GM18498 (cell line): ENCODE data around the gene RCSD1.
"Not testable (repeated sequence)": the region's sequence is repeated elsewhere in the genome, so short reads cannot be mapped to it uniquely, and the experiment has no call there.

ENCODE experiments used
- ATAC-seq: cut with Tn5 transposase; IDR thresholded peaks from one replicate; pipeline ENCODE4 v1.9.1; 2021; ENCODE audit warnings: mild to moderate bottlenecking, moderate library complexity; ENCODE audit not compliant: unreplicated experiment

The RCSD1 gene

DNA sequence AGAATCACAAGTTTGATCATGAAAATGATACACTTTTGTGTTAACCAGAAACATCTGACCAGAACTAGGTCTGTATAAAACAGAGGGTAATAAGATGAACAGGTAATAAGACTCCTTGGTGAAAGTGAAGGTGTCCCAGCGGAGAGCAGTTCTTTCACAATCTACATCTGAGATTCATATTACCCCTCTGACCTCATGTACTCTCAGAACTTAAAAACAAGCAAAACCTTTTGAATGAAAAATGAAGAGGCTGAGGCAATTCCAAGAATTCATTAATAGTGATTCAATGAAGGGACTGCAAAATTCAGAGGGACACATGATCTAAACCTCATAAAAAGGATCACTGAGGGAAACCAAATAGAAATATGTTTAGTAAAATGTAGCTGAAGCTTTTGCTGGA is 80.8 kb downstream of the RCSD1 start:
- ATAC-seq: no peak

DNA sequence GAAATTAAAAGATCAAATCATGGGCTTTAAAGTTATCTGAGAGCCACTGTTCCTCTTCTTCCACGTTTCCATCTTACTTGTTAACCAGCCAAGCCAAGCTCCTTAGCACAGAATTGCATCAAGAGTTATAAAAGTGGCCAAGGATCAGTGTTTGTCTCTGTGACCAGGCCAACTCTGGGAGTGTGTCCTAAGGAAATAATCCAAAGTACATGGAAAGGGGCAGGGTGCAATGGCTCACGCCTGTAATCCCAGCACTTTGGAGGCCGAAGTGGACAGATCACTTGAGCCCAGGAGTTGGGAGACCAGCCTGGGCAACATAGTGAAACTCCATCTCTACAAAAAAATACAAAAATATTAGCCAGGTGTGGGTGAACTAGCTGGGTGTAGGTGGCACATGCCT is 81.8 kb downstream of the RCSD1 start:
- no peak for ATAC-seq

DNA sequence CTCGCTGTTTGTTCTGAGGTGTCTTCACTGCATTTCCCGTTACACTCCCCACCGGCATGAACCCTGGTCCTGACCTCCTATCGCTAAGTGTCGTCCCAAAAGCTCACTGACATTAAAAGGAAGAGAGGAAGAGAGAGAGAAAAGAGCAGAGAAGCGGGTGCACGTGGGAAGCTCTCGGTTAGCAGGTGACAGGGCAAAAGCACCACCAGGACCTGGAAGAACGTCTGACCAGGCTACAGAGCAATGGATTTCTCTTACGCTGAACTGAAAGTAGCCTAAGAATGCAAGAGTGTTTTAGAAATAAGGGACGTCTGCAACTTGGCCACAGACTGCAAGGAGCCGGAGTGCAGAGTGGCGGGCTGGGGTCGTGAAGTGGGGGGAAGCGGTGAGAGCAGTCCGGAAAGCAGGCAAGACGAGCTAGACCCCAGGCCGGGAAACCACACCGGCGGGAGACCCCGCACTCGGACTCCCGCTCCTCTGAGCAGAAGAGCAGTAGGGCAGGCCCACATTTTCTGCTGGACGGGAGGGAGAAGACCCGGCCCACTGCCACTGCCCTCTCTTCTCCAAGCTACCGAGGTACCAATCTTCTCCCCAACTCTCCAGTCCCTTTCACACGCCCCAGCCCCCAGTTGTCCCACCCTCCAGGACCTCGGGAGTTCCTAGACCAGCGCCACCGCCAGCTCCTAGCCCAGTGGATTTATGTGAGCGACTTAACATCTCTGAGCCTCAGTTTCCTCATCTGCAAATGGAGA is 83.5 kb downstream of the RCSD1 start:
- no peak for ATAC-seq

DNA sequence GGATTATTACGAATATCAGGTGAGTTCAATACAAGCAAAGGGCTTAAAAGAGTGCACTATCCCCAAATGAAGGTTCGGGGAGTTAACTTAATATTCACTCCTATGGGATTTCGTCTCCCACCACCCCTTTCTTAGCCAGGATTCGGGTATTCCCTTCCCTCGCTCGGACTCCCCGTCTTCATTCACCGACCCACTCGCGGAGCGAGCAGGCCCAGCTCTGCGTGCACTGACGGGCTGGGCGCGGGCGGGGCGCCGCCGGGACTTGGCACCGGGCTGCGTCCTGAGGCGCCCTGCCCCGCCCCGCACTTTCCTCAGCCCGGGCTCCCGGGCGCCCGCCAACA is 84.0 kb downstream of the RCSD1 start:
- no peak for ATAC-seq

DNA sequence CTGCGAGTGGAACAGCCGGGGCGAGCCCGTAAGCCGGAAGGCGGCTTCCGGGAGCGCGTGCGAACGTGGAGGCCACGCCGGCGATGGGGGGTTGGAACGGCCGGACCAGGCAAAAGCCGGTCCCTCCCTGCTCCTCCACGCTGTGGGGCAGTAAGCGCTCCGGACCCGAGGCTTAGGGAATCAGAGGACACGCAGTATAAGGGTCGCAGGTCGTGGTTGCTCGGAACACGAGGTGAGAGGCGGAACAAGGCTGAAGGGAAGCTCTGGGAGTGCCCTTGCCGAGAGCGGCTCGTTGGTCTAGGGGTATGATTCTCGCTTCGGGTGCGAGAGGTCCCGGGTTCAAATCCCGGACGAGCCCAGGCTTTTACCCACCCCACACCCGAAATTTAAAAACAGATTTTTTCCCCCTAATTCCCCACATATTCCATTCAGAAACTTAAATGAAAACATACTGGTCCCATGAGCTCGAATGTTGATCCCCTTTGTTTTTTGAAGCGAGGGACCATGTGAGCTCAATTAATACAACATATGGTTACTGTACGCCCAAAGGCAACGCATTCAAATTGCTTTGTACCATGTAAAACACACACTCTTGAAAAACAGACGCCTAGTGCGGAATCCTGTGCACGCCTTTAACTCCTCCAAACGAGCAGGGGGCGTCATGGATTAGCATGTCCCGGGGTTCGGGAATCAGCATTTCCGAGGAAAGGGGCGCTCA is 84.6 kb downstream of the RCSD1 start:
- ATAC-seq: peak; percentile 63

DNA sequence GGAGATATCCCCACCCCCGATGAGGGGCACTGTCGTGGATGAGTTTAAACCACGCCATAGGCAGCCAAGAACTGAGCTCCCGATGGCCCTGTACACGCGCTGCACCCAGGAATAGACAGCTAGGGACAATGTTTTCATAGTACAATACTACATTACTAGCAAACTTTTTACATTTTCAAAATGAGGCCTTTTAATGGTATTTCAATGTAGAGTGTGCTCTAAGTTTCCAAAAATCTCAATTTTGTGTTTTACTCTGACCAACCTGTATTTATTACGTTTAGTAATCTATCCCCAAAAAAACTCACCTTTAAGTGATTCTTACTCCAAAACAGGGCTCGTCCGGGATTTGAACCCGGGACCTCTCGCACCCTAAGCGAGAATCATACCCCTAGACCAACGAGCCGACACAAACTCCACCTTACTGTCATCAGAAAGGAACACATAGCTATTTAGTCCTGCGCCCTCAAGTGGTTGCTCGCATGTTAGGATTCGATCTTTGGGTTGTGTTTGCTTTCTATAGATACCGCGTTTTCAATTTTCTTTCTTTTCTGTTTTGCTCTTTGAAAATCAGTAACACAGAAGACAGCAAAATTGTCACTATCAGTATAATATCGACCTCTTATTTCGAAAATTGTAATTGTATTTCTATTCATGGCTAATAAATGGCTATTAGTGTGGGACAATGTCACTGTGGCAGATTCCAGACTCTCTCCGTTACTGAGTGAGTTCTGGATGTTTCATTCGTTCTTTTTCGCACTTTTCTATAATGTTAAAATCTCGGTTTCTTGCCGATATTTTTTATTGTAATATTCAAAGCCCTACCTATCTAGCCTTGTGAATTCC is 85.3 kb downstream of the RCSD1 start:
- peak; percentile 48 for ATAC-seq

DNA sequence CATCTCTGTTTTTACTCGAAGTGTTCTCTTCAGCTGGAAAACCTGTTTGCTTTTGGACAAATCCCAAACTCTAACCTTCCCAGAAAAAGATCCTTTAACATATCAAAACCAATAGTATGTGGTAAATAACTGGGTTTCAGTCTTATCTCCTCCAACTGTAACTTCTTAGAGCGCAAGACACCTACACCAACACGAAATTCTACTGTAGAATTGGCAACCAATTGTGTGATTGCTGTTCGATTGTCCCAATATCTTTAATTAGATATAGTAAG is 85.9 kb downstream of the RCSD1 start:
- no peak for ATAC-seq

DNA sequence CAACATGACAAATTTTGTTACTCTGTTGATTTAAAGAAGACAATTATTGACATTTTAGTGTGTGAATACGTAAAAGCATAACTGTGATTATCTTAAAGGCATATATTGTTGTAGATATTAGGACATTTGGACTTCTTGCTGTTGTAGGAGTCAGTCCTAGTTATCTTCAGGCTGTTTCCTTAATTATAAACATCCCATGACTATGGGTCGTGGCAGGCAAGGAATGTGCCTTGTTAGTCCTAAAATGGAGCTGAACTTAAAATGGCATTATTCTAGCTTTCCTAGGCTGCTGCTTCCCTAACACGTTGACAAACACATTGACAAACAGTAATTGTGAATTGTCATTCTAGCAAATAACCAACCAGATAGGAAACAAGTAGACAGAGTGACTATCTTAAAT is 87.3 kb downstream of the RCSD1 start:
- no peak for ATAC-seq

DNA sequence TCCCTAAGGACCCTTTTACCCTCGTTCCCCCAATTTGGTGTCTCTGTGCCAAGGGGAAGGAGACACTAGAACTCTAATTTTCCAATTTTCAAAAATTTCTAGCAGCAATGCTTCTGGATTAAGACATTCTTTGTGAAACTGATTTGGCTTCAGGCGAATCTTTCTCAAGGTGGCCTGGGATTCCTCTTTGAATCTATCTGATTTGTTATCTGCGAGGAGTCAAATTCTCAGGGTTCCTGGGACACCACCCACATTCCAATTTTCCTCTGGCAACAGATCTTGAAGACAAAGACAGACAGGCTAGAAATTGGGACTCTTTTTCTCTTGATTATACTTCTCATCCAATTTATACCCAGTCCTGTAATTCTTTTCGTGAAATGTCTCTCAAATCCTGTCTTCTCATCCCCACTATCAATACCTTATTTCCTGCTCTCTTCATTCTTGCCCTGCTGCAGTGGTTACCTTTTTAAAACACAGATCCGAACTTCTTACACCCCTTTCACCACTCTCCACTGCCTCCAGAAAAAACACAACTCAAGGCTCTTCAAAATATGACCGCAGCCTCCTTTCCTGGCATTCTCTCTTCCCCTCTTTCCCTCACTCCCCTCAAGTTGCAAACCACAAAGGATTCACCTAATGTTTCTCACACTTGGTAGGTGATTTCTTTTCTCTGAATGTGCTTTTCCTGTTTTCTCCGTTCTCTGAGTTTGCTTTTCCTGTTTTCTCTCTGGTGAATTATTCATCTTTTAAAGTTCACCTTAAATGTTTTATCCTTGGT is 89.1 kb downstream of the RCSD1 start:
- no peak for ATAC-seq

DNA sequence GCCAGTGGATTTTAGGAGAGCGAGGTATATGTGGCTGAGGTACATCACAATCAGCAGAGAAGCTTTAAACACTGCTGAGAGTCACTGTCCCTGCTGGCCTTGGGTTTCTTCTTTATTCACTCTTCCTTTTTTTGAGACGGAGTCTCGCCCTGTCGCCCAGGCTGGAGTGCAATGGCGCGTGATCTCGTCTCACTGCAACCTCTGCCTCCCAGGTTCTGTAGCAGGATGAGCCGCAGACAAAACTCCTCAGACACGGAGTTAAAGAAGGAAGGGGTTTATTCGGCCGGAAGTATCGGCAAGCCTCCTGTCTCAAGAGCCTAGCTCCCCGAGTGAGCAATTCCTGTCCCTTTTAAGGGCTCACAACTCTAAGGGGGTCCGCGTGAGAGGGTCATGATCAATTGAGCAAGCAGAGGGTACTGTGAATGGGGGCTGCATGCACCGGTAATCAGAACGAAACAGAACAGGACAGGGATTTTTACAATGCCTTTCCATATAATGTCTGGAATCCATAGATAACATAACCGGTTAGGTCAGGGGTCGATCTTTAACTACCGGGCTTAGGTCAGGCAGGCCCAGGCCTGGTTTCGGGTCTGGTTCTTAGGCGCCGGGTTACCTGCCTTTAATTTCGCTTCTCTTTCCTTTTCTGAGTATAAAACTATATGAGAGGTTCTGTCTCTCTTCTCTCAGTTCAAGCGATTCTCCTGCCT is 89.8 kb downstream of the RCSD1 start:
- ATAC-seq: not testable (repeated sequence)

DNA sequence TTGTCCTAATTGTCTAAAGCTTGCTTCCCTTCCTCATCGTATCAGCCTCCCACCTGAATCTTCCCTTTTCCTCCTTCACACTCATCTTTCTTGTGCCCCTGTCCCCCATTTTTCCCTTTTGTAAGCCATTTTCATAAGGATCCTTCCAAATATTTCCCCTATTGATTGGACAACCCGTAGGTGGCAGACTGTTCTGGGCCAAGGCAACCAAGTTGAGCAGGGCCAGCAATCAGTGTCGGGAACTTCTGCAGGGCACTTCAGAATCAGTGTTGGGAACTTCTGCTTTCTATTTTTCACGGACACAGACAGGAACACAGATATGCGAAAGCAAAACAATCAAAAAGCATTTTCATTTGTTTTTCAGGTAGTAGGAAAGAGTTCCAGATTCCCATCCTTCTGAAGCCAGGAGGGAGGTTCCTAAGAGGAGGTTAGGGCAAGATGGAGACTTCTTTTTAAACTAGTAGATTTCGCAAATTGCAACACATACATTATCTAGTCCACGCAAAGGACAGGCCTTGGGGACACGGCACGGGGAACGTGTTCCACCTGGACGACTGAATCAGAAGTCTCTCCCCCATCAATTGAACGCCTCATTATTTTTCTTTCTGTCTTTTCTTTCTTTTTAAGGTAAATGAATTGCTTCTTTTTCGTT is 91.1 kb downstream of the RCSD1 start:
- ATAC-seq: peak; percentile 1

DNA sequence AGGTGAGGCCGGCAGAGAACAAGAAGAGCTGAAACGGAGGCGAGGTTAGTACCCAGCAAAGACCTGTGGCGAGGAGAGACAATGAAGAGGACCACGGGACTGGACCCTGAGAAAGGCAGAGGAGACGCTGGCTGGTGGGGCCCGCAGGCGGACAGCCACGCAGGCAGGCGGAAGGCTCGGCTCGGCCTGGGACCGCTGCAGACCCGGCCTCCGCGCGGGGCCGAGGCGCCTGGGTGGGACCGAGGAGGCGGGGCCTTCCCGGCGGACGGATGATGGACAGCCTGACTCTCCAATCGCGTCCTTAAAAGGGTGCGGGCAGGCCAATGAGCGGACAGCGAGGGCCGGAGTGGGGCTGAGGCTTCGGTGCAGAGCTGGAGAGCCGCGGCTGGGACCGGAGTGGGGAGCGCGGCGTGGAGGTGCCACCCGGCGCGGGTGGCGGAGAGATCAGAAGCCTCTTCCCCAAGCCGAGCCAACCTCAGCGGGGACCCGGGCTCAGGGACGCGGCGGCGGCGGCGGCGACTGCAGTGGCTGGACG is 91.7 kb downstream of the RCSD1 start, which contains the start of gene MPZL1:
MPZL1 (plus strand) TSS at position 366 of the 535 bp plus-strand sequence. CDS start 170 bp downstream, outside the sequence.
- peak; percentile 91 for ATAC-seq

DNA sequence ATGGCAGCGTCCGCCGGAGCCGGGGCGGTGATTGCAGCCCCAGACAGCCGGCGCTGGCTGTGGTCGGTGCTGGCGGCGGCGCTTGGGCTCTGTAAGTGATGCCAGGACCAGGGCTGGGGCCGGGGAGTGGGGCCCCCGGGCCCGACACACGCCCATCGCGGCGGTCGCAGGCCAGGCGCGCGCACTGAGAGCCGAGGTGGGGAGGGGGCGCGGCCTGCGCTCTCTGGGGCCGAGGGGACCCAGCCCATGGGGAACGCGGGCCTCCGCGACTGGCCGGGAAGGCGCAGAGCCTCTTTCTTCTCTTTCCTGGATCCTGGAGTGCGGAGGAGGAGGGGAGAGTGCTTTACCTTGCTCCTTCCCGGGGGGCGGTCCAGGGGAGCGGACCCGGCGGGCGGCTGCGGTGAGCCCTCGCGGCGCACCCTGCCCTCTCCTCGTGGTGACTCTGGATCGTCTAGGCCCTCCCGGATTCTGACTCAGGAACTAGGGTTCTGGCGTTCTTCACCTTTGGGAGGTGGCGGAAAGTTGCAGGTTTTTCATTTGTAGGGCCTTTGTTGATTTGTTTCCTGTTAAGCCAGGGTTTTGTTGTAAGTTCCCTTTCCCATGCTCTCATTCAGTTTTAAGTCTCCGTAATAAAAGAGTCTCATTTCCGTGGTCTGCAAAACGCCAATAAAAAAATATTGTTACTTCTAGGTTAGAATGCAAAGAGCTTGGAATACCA is 92.3 kb downstream of the RCSD1 start:
- peak; percentile 42 for ATAC-seq

DNA sequence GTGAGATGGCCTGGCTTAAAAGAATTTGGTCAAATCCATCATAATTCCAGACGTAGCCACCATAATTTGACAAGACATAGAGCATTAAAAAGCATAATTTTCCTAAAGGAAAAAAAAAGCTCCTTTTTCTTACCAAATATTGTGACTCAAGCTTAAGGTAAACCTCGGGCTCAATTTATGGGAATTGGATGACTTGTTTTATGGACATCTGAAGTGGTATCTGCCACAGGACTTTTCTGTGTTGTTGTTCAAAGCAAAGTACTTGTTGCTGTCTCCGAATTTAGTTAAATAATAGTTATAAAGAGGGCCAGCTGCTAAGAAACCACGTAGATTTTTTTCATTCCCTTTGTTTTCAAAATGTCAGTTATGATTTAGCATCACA is 92.8 kb downstream of the RCSD1 start:
- ATAC-seq: no peak

DNA sequence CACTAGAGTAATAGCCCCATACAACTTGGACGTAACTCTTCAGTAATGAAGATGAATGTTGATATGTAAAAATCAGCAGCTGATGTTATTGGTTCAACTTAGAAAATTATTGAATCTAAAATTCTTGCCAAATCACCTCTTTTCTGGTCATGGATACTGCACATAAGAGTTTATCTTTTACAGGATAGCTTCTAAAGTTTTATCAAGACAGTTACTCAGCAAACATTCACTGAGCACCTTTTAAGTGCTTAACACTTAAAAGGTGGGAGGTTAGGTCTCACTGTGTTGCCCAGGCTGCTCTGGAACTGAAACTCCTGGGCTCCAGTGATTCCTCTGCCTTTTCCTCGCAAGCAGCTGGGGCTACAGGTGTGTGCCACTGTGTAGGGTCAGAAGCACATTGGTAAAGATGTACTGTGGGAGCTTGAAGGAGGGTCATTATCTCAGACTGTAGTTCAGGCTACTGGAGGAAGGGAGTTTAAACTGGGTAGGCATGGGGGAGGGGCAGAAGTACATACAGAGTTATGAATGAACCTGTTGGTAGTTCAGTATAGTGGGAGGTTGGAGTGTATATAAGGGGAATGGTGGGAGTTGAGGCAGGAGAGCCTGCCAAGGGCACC is 93.8 kb downstream of the RCSD1 start:
- no peak for ATAC-seq

DNA sequence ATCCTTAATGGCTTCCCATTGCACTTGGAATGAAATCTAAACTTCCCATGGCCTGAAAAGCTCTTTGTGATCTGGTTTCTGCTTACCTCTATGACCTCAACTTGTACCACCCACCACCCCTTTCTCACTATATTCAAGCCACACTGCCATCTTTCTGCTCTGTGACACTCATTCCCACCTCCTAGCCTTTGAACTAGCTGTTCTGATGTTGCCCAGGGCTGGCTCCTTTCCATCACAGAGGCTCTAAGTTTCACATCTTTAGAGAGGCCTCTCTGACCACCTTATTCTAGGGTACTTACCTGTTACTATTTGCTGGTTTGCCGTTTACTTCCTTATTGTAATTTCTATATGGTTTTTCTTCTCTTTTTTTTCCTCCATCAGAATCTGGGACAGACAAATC is 96.0 kb downstream of the RCSD1 start:
- no peak for ATAC-seq

DNA sequence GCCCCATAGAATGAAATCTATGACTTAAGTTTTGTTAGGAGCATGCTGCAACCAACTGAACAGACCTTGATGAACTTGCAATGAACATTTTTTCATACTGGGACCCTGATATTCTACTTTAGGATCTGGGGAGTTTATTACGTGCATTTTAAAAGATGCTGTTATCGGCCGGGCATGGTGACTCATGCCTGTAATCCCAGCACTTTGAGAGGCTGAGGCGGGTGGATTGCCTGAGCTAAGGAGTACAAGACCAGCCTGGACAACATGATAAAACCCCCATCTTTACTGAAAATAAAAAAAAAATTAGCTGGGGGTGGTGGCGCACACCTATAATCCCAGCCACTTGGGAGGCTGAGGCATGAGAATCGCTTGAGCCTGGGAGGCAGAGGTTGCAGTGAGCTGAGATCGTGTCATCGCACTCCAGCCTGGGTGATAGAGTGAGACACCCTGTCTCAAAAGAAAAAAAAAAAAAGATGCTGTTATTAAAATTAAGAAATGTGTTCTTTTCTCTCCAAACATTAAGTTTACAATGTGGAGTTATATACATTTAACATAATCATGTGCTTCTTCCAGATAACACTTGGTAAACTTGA is 98.9 kb downstream of the RCSD1 start:
- no peak for ATAC-seq

DNA sequence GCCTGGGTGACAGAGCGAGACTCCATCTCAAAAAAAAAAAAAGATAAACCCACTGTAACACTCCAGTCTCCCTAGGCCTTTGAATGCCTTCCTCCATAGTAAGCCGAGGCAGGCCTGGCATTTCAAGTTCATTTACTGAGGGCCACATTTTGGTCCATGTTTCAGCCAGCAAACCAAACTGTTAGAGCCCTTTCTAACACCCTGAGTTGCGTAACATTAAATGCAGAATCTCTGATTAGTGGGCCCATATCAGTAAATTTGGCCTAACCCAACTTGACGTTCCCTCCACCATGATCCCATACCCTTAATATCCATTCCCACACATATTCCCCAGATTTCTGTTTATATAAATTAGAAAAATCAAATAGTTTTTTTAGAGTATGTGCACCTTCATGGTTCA is 104.2 kb downstream of the RCSD1 start:
- ATAC-seq: no peak
